Fibroblast of pulmonary artery (primary cell): ENCODE data around the gene ROR1.
A peak's percentile ranks its signal among the peaks of the same experiment; 100 is the strongest.

ENCODE experiments used
- DNase-seq: peaks from one replicate; pipeline ENCODE4 v3.0.0-alpha.2; 2010; ENCODE audit warnings: low read depth
- H3K4me3 ChIP-seq: replicated peaks from 2 replicates; pipeline ENCODE4 v1.5.1; 2011; ENCODE audit warnings: low read depth, mild to moderate bottlenecking, control low read depth, low read length, moderate library complexity
- CTCF ChIP-seq: IDR thresholded peaks from 2 replicates; pipeline ENCODE4 v1.5.1; 2011; ENCODE audit warnings: mild to moderate bottlenecking, control low read depth, low read length, inconsistent platforms; ENCODE audit errors: missing control alignments

Gene ROR1

GRCh38 chr1:63828322-63829044, 54.7 kb downstream of the ROR1 start:
- no peak for TF ChIP-seq CTCF
- H3K4me3 ChIP-seq = no peak overlapping the region
- no peak for DNase-seq

- DNase-seq = peak; percentile 68
- H3K4me3 ChIP-seq = peak overlapping the region; percentile 6
- TF ChIP-seq CTCF = no peak
These were observed 55.8 kb downstream of the ROR1 start for GRCh38 chr1:63829349-63830327.

GRCh38 chr1:63831409-63831808, 57.6 kb downstream of the ROR1 start:
- H3K4me3 ChIP-seq = no peak overlapping the region
- no peak for DNase-seq
- no peak for TF ChIP-seq CTCF

DNA sequence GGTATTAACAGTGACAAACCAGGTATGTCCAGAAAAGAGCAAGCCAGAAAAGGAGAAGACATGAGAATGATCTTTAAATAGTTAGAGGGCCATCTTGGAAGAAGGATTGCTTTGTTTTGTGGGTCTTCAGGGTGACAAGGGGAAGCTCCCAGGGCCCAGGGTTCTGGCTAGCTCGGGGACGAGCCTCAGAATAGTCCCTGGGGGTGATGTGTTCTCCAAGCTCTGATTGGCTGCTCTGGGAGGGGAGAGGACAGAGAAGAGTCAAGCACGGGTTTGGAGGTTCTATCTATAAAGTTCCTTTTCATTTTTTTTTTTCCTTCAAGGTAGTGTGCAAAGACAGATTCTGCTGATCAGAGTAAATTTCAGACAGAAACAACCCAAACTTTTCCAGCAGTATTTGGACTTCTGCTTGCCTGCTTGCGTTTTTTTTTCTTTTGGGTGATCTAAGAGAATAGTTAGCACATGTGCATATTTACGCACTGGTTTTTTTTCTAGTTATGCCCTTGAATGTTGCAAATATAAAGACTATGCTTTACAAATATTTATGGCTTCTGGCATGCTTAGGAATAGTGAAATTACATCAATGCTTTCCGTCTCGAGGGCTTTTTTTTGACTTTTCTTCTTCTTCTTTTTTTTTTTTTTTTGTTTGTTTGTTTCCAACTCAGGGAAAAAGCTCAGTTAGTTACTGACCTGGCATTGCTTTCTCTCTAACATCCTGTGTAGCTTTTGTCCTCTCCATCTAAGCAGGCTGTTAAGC, 59.7 kb downstream of the ROR1 start:
- DNase-seq = no peak
- H3K4me3 ChIP-seq = no peak overlapping the region
- no peak for TF ChIP-seq CTCF

GRCh38 chr1:63835128-63835527, 61.3 kb downstream of the ROR1 start:
- H3K4me3 ChIP-seq = no peak overlapping the region
- DNase-seq = no peak
- no peak for TF ChIP-seq CTCF

DNA sequence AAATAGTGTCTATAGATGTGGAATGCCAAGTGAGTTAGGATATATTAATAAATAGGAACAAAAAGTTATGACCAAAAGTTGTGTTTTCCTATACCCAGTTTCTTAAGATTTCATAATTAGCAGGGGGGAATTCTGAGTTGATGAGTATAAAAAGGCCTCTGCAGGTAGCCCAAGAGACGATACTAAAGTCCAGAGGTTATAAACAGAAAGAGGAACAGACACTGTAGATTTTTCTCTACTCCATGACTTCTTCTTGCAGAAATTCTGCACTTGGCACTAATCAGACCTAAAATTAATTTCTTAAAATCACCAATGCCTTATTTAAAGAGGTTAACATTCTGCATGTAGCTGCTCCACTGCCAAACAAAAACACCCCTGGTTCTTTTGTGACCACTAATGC, 62.6 kb downstream of the ROR1 start:
- DNase-seq = no peak
- no peak overlapping the region for H3K4me3 ChIP-seq
- no peak for TF ChIP-seq CTCF
